Adipocyte (in vitro differentiated cells): Measurements from ENCODE around the gene VSIG10L2.
A peak's percentile ranks its signal among the peaks of the same experiment; 100 is the strongest.

Experiments
- DNase-seq: peaks from one replicate; pipeline ENCODE4 v3.0.0-alpha.2; 2015; ENCODE audit warnings: low read depth
- H3K27me3 ChIP-seq: replicated peaks from 2 replicates; pipeline ENCODE4 v1.7.0; 2013; ENCODE audit warnings: mild to moderate bottlenecking, low read length, moderate library complexity; ENCODE audit not compliant: control insufficient read depth, insufficient read depth
- H3K36me3 ChIP-seq: 2 replicates; pipeline ENCODE4 v1.7.0; 2013; ENCODE audit warnings: low read length, mild to moderate bottlenecking, moderate library complexity; ENCODE audit not compliant: control insufficient read depth, insufficient read depth, severe bottlenecking
- H3K4me1 ChIP-seq: 2 replicates; pipeline ENCODE4 v1.7.0; 2013; ENCODE audit warnings: mild to moderate bottlenecking, low read length, moderate library complexity; ENCODE audit not compliant: control insufficient read depth, insufficient read depth
- H3K4me3 ChIP-seq: 2 replicates; pipeline ENCODE4 v1.7.0; 2013; ENCODE audit warnings: mild to moderate bottlenecking, low read length, moderate library complexity
- H3K9ac ChIP-seq: 2 replicates; pipeline ENCODE4 v1.7.0; 2013; ENCODE audit warnings: mild to moderate bottlenecking, low read length, moderate library complexity
- H3K9me3 ChIP-seq: 2 replicates; pipeline ENCODE4 v1.7.0; 2013; ENCODE audit warnings: mild to moderate bottlenecking, low read length, moderate library complexity; ENCODE audit not compliant: control insufficient read depth

The VSIG10L2 gene

DNA sequence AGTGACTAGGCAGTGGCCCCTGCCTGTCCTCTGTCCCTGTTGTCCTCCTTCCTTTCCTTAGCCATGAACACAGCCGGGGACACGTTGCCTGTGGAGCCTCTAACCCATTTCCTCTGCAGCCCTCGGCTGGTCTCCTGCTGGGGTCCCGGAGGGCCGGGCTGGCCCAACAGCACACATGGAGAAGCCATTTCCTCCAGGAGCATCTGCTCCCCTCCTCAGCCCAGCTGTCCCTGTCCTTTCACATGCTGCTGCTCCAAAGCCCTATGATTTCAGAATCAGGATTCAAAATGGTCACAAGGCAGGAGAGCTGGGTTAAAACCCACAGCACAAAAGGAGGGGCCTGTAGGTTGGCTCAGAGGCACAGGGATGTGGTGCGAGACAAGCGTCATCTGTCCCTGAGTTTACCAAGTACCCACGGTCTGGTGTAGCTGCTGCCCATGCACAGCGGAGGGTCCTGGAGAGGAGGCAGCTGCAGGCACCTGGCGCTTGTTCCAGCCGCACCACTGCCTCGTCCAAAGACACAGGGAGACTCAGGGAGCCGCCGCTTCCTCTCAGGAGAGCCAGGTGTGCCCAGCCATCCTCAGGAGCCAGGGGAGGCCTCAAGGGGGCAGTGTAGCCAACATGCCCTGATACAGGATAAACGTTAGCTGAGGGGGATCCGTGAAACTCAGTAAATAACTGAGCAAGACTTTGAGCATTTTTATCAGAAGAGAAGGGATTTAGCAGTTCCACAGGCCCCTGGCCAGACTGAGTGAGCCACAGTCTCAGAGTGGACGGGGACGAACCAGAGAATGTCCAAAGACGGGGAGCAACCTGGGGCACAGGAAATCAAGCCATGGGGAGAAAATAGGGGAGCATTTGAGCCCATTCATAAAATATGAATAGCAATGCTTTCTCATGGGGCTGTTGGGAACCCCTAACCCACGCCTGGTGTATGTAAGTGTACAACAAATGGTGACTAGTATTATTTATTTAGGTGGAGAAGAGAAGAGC, 3.9 kb upstream of the VSIG10L2 start:
- H3K9me3 ChIP-seq, result no peaks in the 10 kb centered on the region
- no peak overlapping the region for H3K9ac ChIP-seq
- peak; percentile 34 for DNase-seq
- H3K4me3 ChIP-seq, result no peak overlapping the region
- no peaks in the 10 kb centered on the region for H3K4me1 ChIP-seq
- no peaks in the 10 kb centered on the region for H3K36me3 ChIP-seq
- no peaks in the 10 kb centered on the region for H3K27me3 ChIP-seq

DNA sequence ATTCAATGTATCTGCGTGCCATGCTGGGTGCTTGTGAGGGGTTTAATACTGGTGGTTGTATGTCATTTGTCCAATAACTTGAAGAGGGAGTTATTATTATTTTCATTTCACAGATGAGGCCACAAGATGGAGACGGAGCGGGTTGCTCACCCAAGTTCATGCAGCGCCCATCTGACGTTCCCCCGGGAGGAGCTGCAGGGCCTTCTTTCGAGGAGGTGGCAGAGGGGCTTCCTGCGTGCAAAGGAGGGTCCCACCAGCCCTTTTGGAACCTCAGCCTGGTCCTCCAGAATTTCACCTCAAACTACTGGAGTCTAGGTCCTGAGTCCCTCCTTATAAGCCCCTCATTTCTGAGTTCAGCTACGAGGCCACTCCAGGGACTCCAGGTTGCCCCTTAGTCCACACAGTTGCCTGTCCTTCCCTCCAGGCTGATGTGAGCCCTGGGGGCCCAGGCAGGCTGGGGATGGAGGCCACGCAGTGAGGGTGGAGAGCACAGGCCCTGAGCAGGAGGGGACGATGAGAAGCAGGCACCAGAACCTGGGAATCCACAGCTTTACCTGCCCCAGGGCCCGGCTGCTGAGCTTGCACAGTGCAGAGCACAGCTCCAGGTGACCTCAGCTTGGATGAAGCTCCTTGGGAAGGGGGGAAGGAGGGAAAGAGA, 2.9 kb upstream of the VSIG10L2 start:
- no peak for DNase-seq
- Histone ChIP-seq H3K36me3 (no peaks in the 10 kb centered on the region), H3K9me3 (no peaks in the 10 kb centered on the region), H3K4me3 (no peak overlapping the region), H3K27me3 (no peaks in the 10 kb centered on the region), H3K9ac (no peak overlapping the region), H3K4me1 (no peaks in the 10 kb centered on the region)

DNA sequence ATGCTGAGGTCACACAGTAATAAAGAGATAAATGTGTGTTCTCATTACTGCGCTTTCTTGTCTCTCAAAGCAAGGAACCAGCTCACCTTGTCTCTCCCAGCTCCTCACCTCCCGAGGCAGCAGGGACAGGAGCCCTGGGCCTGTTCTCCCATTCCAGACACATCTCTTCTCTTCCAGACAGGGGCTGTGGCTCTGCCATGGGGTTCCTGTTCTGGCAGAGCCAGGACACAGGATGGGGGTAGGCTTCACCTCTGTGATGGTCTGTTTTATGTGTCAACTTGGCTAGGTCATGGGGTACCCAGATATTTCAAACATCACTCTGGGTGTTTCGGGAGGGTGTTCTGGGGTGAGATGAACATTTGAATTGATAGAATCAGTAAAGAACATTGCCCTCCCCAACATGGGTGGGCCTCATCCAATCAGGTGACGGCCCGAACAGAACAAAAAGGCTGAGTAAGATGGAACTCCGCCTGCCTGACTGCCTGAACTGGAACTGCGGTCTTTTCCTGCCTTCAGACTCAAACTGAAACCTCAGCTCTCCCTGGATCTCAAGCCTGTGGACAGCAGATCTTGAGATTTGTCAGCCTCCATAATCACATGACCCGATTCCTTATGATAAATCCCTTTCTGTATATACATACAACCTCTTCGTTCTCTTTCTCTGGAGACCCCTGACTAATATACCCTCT, 2.0 kb upstream of the VSIG10L2 start:
- H3K4me3 ChIP-seq, result no peak overlapping the region
- H3K27me3 ChIP-seq, result no peaks in the 10 kb centered on the region
- H3K36me3 ChIP-seq, result no peaks in the 10 kb centered on the region
- no peak for DNase-seq
- no peaks in the 10 kb centered on the region for H3K4me1 ChIP-seq
- H3K9ac ChIP-seq, result no peak overlapping the region
- no peaks in the 10 kb centered on the region for H3K9me3 ChIP-seq

DNA sequence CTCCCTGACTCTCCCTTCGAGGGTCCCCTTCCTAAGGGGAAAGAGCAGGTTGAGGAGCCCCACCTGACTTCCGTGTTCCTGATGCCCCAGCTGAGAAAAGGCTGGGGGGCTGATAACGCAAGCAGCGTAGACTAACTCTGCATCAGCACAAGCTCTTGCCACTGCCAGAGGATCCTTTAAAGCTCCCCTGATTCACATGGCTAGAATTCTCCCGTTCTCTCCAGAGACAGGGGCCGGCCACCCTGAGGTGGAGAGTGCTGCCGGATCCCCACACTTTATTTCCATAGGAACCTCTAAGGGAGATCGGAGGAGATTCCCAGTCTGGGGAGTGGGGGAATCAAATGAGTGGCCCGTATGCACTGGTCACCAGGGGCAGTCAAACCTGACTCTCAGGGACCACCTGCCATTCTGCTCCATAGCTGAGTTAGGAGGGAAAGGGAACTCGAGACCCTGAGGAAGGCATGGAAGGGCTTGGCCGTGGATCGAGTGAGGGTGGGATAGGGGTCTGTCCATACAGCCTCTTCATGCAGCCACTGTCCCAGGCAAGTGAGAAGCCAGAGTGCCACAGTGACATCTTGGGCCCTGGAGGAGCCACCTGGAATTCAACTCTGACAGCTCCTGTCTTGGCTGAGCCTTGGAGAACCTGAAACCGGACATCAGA, 1.4 kb upstream of the VSIG10L2 start:
- Histone ChIP-seq H3K27me3 (no peaks in the 10 kb centered on the region), H3K4me1 (no peaks in the 10 kb centered on the region), H3K4me3 (no peak overlapping the region), H3K9me3 (no peaks in the 10 kb centered on the region), H3K36me3 (no peaks in the 10 kb centered on the region), H3K9ac (no peak overlapping the region)
- no peak for DNase-seq

DNA sequence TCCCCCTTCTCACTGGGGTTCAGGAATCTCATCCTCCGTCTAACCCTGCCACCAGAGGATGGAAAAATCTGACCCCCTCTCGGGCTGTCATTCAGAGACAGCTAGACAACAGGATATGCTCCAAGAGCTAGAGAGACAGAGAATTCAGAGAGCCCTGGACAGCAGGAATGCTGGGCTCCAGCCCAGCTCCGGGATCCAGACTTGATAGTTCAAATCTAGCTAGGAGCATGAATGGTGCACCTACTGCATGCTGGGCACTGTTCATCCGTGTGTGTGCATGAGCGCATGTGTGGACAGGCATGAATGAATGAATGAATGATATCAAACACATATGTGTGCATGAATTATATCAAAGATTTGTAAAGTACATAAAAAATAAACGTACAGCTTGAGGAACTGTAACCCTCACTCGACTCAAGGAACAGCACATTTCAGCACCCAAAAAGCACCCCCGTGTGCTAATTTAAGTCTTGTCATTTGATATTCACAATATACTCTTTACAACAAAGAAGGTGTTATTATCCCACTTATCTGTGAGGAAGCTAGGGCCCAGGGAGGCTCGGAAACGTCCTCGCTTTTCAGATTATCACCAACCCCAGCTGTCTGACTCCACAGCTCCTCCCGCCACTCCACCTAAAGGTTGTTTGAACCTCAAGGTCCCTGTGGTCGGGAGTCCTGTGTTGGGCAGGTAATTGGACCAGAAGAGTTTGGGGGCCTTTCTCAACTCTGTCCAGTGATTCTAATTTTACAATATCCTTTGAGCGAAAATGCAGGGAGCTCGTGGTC, 640 bp upstream of the VSIG10L2 start:
- H3K4me3 ChIP-seq, result no peak overlapping the region
- no peaks in the 10 kb centered on the region for H3K9me3 ChIP-seq
- DNase-seq, result no peak
- no peak overlapping the region for H3K9ac ChIP-seq
- no peaks in the 10 kb centered on the region for H3K27me3 ChIP-seq
- no peaks in the 10 kb centered on the region for H3K36me3 ChIP-seq
- no peaks in the 10 kb centered on the region for H3K4me1 ChIP-seq

DNA sequence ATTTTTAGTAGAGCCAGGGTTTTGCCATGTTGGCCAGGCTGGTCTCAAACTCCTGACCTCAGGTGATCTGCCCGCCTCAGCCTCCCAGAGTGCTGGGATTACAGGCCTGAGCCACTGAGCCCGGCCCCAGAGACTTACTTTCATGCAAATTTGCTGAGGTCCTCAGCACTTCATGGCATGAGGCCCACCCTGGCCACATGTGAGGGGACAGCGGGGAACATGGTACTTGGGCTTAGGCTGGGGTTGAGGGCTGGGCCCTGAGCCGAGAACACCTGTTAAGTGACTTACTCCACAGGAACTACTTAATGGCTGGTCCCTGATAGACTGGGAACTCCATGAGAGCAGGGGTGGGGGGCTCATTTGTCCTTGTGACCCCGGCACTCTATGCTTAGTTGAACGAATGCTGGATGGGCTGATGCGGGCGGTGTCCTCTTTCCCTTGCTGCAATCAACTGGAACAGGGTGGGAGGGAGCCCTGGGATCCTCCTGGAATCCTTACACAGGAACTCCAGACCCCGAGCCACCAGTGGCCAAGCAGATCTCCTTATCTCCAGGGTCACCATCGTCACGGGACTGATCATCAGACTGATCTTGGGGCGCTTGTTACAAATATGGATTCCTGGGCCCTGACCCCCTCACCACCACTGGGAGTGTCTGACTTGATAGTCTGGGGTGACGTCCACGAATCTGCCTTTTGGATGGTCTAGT, 1.0 kb downstream of the VSIG10L2 start:
- no peak overlapping the region for H3K9ac ChIP-seq
- H3K4me3 ChIP-seq, result no peak overlapping the region
- H3K27me3 ChIP-seq, result no peaks in the 10 kb centered on the region
- H3K9me3 ChIP-seq, result no peaks in the 10 kb centered on the region
- H3K4me1 ChIP-seq, result peaks cover 13% of the 10 kb centered on the region
- no peak for DNase-seq
- no peaks in the 10 kb centered on the region for H3K36me3 ChIP-seq

DNA sequence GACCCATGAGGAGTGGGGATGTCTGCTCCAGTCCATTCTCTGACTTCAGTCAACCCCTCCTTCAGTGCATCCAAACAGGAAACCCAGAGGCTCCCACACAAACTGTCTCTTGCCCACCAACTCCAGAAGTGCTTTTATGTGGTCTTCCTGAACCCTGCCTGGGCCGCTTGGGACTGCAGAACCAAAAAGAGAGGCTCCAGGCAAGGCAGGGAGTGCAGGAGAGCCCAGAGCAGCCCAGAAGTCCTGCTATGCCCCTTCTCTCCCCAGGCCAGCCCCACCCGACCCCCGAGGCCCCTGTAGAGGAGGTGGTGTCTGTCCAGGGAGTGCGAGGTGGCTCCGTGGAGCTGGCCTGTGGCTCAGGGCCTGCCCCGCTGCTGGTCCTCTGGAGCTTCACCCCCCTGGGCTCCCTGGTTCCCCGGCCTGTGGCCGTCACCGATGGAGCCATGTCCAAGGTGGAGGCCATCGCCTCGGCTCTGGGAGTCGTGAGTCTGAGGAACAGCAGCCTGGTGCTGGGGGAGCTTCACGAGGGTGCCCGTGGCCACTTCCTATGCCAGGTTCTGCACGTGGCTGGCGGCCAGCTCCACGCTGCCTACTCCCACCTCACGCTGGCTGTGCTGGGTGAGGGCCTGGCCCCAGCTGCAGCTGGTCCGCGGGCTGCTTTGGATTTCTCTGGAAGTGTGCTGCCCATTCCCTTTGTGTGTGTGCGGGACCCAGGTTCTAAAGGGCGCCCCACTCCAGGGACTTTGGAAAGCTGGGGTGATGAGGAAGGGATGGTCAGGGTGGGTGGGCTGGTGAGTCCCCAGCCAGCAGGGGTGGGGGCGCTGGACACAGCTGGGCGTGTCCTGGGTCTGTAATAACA, 1.8 kb downstream of the VSIG10L2 start:
- H3K36me3 ChIP-seq, result no peaks in the 10 kb centered on the region
- peaks cover 20% of the 10 kb centered on the region for H3K4me1 ChIP-seq
- no peaks in the 10 kb centered on the region for H3K9me3 ChIP-seq
- H3K27me3 ChIP-seq, result no peaks in the 10 kb centered on the region
- H3K9ac ChIP-seq, result no peak overlapping the region
- H3K4me3 ChIP-seq, result no peak overlapping the region
- DNase-seq, result no peak

DNA sequence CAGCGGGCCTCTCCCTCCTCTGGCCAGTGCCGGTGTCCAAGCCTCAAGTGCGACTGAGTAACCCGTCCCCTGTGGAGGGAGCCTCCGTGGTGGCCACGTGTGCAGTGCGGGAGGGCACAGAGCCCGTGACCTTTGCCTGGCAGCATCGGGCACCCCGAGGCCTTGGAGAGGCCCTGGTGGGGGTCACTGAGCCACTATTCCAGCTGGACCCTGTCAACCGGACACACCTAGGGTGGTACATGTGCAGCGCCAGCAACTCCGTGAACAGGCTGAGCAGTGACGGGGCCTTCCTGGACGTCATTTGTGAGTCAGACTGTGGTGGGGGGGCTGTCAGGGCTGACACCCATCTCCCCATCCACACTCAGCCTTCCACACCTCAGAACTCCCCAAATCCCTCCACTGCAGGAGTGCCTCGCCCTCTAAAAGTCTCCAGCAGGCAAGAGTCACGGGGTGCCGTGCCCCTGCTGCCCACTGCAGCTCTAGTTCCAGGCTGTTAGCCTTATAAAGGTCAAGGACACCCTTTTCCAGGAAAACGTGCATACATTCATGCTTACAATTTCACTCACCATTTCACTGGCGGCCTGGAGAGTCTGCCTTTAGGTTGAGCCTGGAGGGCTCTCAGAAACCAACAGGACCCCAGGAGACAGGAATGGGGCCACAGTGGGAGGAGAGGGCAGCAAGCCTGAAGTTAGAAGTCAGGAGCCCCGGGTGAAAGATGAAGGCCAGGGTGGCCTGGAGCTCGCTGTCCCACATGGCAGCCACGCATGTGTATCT, 2.6 kb downstream of the VSIG10L2 start:
- H3K9me3 ChIP-seq, result no peaks in the 10 kb centered on the region
- H3K36me3 ChIP-seq, result no peaks in the 10 kb centered on the region
- no peak for DNase-seq
- no peak overlapping the region for H3K9ac ChIP-seq
- no peak overlapping the region for H3K4me3 ChIP-seq
- no peaks in the 10 kb centered on the region for H3K27me3 ChIP-seq
- peaks cover 28% of the 10 kb centered on the region for H3K4me1 ChIP-seq
